Heart left ventricle (tissue), 16 donors: ENCODE data around the gene KCNQ1. TPM values are rescaled to one million over a fixed set of nuclear protein-coding genes. Genes with fewer than 3 reads are reported as not detected.

Experiments used
- ATAC-seq, 4 donors: fragments of 200-7000 bp; cut with Tn5 transposase; one replicate each; pipeline ENCODE4 v1.9.1; 2020 to 2022; ENCODE audit warnings: moderate library complexity in 4 of 4, mild to moderate bottlenecking in 3 of 4, moderate number of reproducible peaks in 1 of 4
- DNase-seq, 5 donors: peaks; one replicate each; pipeline ENCODE4 v3.0.0-alpha.2; 2020
- H3K27ac ChIP-seq, 12 donors: fragments of 200-600 bp; sonication (generic) in 4 of 12; one replicate each; pipeline versions ENCODE4 v1.5.0 to v1.8.0; 2016 to 2022; ENCODE audit warnings: mild to moderate bottlenecking in 2 of 12
- H3K27me3 ChIP-seq, 9 donors: fragments of 200-600 bp; sonication (generic) in 2 of 9; one replicate each; pipeline versions ENCODE4 v1.5.1 to v1.8.0; 2016 to 2022; ENCODE audit warnings: mild to moderate bottlenecking in 3 of 9
- H3K36me3 ChIP-seq, 9 donors: fragments of 200-600 bp; sonication (generic) in 2 of 9; one replicate each; pipeline versions ENCODE4 v1.5.0 to v1.8.0; 2018 to 2022; ENCODE audit warnings: mild to moderate bottlenecking in 2 of 9
- H3K4me1 ChIP-seq, 12 donors: fragments of 200-600 bp; sonication (generic) in 4 of 12; one replicate each; pipeline versions ENCODE4 v1.5.0 to v1.8.0; 2016 to 2022; ENCODE audit warnings: mild to moderate bottlenecking in 3 of 12
- H3K4me3 ChIP-seq, 12 donors: fragments of 200-600 bp; sonication (generic) in 4 of 12; one replicate each; pipeline versions ENCODE4 v1.5.0 to v1.8.0; 2017 to 2022; ENCODE audit warnings: mild to moderate bottlenecking in 9 of 12, moderate library complexity in 4 of 12
- H3K9me3 ChIP-seq, 12 donors: fragments of 200-600 bp; sonication (generic) in 4 of 12; one replicate each; pipeline versions ENCODE4 v1.5.0 to v1.8.0; 2016 to 2022; ENCODE audit warnings: mild to moderate bottlenecking in 1 of 12
- POLR2A ChIP-seq, 2 donors: fragments of 450-650 bp; IDR thresholded peaks; one replicate each; pipeline ENCODE4 v1.6.1; 2017; ENCODE audit warnings: antibody characterized with exemption in 2 of 2, mild to moderate bottlenecking in 2 of 2, moderate library complexity in 2 of 2
- WGBS, 4 donors: extraction: QIAGEN DNeasy Blood & Tissue Kit in 2 of 4; methylation state at CpG; one replicate each; pipeline versions ENCODE4 v1.1.5 to v1.1.7; 2013 to 2018; 5-methylcytosine and 5-hydroxymethylcytosine counted together
- intact Hi-C, 10 donors: fragments of 100-400 bp; cut with DNase I; formaldehyde crosslinking; loops; one replicate each; pipeline versions ENCODE4 v1.11.1 to v1.14.2; 2022
- polyA plus RNA-seq, 2 donors: library from polyadenylated mRNA; stranded (reverse); fragments of 200-250 nt; gene quantifications; one replicate each; pipeline ENCODE4 v1.2.3, GENCODE V29; 2013
- total RNA-seq, 9 donors: library from RNA; depleted of rRNA in 2 of 9; stranded (reverse); fragments of >200 nt in 2 of 9; fragmentation: NEBNext Ultra II Directional in 3 of 9; extraction: Animal tissue kit (Norgen Biotek cat#: 25700) in 3 of 9; gene quantifications; one replicate each; pipeline versions ENCODE4 v1.1.0 to v1.2.4, GENCODE V29; 2016 to 2023
- TF ChIP-seq, protein P1 (sequence below), 12 donors: fragments of 200-600 bp; sonication (generic) in 4 of 12; IDR thresholded peaks; one replicate each; pipeline versions ENCODE4 v1.5.0 to v1.8.0; 2018 to 2022; ENCODE audit warnings: antibody characterized with exemption in 12 of 12, mild to moderate bottlenecking in 5 of 12
- donor health status: ischemic (EF 13 %, LVEDD 7.1; RV severe dilation, severe dysfunction).
- donor health status: healthy with polysubstance abuse.
- donor health status: DM: no; HTN: yes; CAD: no.
- donor health status: DM: no; HTN: no; CAD: no.
- donor health status: ischemic (EF 25% LVEDD 6.9; RV normal size, moderate dysfunction).
- donor health status: ischemic (EF 25% LVEDD 5.7; RV mildly dilated, moderate dysfunction).
- donor health status: healthy.
- donor health status: DM: yes; HTN: yes; CAD: no.
- donor health status: ischemic (EF 35%, LVEDD 5.7; RV mildly dilated, moderate dysfunction).
- donor health status: nonischemic (EF 11% LVEDD 7.7; RV severe dilation, severe dysfunction).
- donor health status: DM: yes; HTN: yes; CAD: no.
- donor health status: PGD.
- donor health status: ischemic (EF 29% LVEDD 5.4; RV normal size, mild dysfunction).
- donor health status: nonischemic (EF 23%, LVEDD 6.1; RV moderate dilation, normal function).

The KCNQ1 gene
- total and polyA plus RNA-seq, 11 donors: 18.6 to 42.4 (median 31.4) TPM

DNA sequence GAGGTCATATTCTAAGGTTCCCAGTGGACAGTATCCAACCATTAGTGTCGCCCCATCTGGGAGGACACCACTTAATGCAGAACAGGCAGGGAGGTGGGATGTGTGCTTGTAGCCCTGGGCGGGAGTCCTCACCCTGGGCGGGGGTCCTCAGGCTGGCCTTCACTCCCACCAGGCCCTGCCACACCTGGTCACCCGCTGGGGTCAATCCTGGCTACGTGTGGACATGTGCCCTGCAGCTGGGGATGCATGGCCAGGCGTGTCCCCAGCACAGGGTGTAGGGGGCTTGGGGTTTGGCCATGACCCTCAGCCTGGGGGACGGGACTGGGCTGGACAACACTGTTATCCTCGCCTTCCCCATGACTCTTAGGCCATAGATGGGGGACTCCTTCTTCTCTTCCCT is 19.3 kb upstream of the KCNQ1 start:
- intact Hi-C loops: loop anchor here in 2 of 10 donors (5.0 kb wide), 1 partner anchor 467 kb away; no protein-coding TSS in a partner anchor
- Histone ChIP-seq H3K27ac (no peak overlapping the region), H3K27me3 (peaks cover 0 to 13% (median 0%) of the 10 kb centered on the region in 9 donors), H3K36me3 (no peaks in the 10 kb centered on the region), H3K9me3 (no peaks in the 10 kb centered on the region), H3K4me1 (peaks cover 0 to 4% (median 0%) of the 10 kb centered on the region in 12 donors), H3K4me3 (no peak overlapping the region)
- TF ChIP-seq, protein P1, sequence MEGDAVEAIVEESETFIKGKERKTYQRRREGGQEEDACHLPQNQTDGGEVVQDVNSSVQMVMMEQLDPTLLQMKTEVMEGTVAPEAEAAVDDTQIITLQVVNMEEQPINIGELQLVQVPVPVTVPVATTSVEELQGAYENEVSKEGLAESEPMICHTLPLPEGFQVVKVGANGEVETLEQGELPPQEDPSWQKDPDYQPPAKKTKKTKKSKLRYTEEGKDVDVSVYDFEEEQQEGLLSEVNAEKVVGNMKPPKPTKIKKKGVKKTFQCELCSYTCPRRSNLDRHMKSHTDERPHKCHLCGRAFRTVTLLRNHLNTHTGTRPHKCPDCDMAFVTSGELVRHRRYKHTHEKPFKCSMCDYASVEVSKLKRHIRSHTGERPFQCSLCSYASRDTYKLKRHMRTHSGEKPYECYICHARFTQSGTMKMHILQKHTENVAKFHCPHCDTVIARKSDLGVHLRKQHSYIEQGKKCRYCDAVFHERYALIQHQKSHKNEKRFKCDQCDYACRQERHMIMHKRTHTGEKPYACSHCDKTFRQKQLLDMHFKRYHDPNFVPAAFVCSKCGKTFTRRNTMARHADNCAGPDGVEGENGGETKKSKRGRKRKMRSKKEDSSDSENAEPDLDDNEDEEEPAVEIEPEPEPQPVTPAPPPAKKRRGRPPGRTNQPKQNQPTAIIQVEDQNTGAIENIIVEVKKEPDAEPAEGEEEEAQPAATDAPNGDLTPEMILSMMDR (IDR thresholded peaks at IDR 0.05): no peak
- TF ChIP-seq POLR2A (IDR thresholded peaks at IDR 0.05): no peak
- ATAC-seq (no peak), DNase-seq (peak in 2 of 5 donors; percentile 9 to 57)
- 76 to 91% (median 84%) methylated on average over 8 of the region's 8 CpGs for WGBS, 4 donors

DNA sequence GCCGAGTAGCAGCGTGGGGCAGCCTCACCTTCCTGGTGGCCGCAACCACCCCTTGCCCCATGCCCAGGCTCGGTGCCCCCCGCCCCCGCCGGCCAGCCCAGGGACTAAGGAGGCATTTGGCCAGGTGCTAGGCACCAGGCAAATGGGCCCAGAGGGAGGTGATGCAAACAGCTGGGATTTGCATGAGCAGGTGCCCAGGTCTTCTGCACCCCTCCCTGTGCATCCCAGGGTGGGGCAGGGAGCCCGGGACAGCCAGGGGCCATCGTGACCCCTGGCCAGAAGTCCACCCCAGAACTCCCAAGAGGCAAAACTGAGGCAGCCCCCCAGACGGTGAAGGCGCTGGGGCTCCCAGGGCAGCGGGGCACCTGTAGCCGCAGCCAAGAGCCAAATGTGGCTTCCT is 18.6 kb upstream of the KCNQ1 start:
- no peak overlapping the region for H3K27ac ChIP-seq
- no peaks in the 10 kb centered on the region for H3K9me3 ChIP-seq
- no peak overlapping the region for H3K4me3 ChIP-seq
- WGBS, 4 donors: 88 to 100% (median 90%) methylated on average over 2 to 13 of the region's 13 CpGs
- TF ChIP-seq, protein P1 (IDR thresholded peaks at IDR 0.05): no peak
- no peak for TF ChIP-seq POLR2A (IDR thresholded peaks at IDR 0.05)
- no peaks in the 10 kb centered on the region for H3K36me3 ChIP-seq
- H3K27me3 ChIP-seq: peaks cover 0 to 9% (median 0%) of the 10 kb centered on the region in 9 donors
- peak in 2 of 5 donors; percentile 24 to 42 for DNase-seq
- no peaks in the 10 kb centered on the region for H3K4me1 ChIP-seq
- intact Hi-C loops: loop anchor here in 2 of 10 donors (5.0 kb wide), 1 partner anchor 466 kb away; no protein-coding TSS in a partner anchor
- ATAC-seq: no peak

DNA sequence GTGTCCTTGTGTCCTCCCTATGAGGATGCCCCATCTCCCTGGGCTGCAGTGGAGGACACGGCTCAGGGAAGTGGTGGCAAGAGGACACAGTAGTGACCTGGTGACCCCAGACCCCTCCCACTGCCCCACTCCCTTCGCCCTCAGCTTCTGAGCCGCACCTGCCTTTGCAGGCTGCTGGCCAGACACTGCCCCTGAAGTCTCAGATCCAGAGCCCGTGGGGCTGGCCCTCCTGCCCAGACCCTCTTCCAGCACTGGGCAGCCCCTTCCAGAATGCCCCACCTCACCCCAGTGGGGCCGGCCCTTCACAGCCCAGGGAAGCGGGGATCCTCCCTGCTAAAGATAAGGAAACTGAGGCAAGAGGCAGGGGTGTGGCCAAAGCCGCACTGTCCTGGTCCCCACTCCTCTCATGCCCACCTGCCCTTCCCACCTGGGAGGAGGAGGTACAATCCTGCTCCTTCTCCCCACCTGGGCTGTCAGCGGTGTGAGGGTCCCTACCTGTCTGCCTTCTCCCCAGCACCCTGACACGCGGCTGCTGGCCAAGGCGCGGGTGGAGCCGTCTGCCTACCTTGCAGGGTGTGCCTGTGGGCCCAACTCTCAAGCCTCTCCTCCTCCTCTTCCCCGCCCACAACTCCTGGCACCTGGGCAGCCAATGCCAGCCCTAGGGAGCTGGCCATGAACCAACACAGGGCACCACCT is 17.8 kb upstream of the KCNQ1 start:
- Histone ChIP-seq H3K9me3 (no peaks in the 10 kb centered on the region), H3K4me3 (no peak overlapping the region), H3K4me1 (no peaks in the 10 kb centered on the region), H3K27me3 (peaks cover 0 to 4% (median 0%) of the 10 kb centered on the region in 9 donors), H3K36me3 (no peaks in the 10 kb centered on the region), H3K27ac (no peak overlapping the region)
- peak in 1 of 4 donors; percentile 2 for ATAC-seq
- 87 to 92% (median 90%) methylated on average over 9 to 14 of the region's 14 CpGs for WGBS, 4 donors
- intact Hi-C loops: loop anchor here in 2 of 10 donors (5.0 kb wide), 1 partner anchor 465 kb away; no protein-coding TSS in a partner anchor
- TF ChIP-seq, protein P1 (IDR thresholded peaks at IDR 0.05): no peak
- no peak for TF ChIP-seq POLR2A (IDR thresholded peaks at IDR 0.05)
- DNase-seq: peak in 2 of 5 donors; percentile 20 to 59

DNA sequence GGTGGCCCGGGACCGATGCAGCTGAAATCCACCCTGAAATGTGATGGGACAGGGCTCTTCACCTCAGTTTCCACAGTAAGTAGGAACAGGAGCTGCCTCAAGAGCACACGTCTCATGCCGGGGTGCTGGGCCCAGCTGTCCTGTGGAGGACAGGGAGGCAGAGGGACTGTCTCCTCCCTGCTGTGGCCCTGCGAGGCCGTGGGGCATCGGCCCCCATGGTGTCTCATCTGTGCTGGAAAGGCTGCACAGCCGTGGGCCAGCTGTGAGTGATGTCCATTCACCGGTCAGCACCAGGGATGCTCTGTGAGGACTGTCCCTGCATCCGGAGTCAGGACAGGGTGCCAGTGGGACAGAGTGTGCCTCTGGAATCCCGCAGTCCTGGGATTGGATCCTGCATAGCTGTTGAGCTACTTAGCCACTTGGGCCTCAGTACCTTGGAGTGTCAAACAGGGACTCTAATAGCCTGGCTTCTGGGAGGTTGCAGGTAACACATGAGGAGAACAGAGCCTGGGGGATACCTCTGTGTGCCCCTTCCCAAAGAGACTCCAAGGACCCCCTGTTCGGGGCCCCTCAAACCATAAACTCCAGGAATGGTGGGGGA is 17.0 kb upstream of the KCNQ1 start:
- H3K36me3 ChIP-seq: no peaks in the 10 kb centered on the region
- TF ChIP-seq, protein P1 (IDR thresholded peaks at IDR 0.05): no peak
- TF ChIP-seq POLR2A (IDR thresholded peaks at IDR 0.05): no peak
- ATAC-seq: peak in 1 of 4 donors; percentile 11
- H3K4me1 ChIP-seq: no peaks in the 10 kb centered on the region
- WGBS, 4 donors: 37 to 74% (median 67%) methylated on average over 4 to 12 of the region's 12 CpGs
- H3K27ac ChIP-seq: no peak overlapping the region
- H3K4me3 ChIP-seq: no peak overlapping the region
- no peaks in the 10 kb centered on the region for H3K9me3 ChIP-seq
- peak in 1 of 5 donors; percentile 45 for DNase-seq
- peaks cover 0 to under 1% (median 0%) of the 10 kb centered on the region in 9 donors for H3K27me3 ChIP-seq
- intact Hi-C loops: loop anchor here (1.0 to 5.0 kb wide), 8 partner anchors 101 to 465 kb away; no protein-coding TSS in a partner anchor
